Tibial nerve (tissue), 4 donors: Measurements from ENCODE around the gene GPR162. TPM values are rescaled to one million over a fixed set of nuclear protein-coding genes. Genes with fewer than 3 reads are reported as not detected.

Source experiments
- DNase-seq, 2 donors: peaks; one replicate each; pipeline ENCODE4 v3.0.0-alpha.2; 2019; ENCODE audit warnings: low spot score in 2 of 2
- H3K27ac ChIP-seq, 4 donors: fragments of 200-600 bp; sonication (generic) in 3 of 4; one replicate each; pipeline ENCODE4 v1.5.1; 2017 to 2019; ENCODE audit warnings: mild to moderate bottlenecking in 1 of 4
- H3K27me3 ChIP-seq, 2 donors: fragments of 200-600 bp; sonication (generic) in 1 of 2; one replicate each; pipeline versions ENCODE4 v1.5.1 to v1.6.0; 2017 to 2019
- H3K36me3 ChIP-seq, 3 donors: fragments of 200-600 bp; sonication (generic); one replicate each; pipeline ENCODE4 v1.5.1; 2018 to 2019
- H3K4me1 ChIP-seq, 4 donors: fragments of 200-600 bp; sonication (generic) in 3 of 4; one replicate each; pipeline ENCODE4 v1.5.1; 2017 to 2019
- H3K4me3 ChIP-seq, 4 donors: fragments of 200-600 bp; sonication (generic) in 3 of 4; one replicate each; pipeline ENCODE4 v1.5.1; 2017 to 2019; ENCODE audit warnings: mild to moderate bottlenecking in 1 of 4, moderate library complexity in 1 of 4
- H3K9me3 ChIP-seq, 4 donors: fragments of 200-600 bp; sonication (generic) in 3 of 4; one replicate each; pipeline ENCODE4 v1.5.1; 2017 to 2019
- EP300 ChIP-seq, 2 donors: sonication (generic); formaldehyde crosslinking; IDR thresholded peaks; one replicate each; pipeline ENCODE4 v1.6.1; 2017; ENCODE audit warnings: antibody characterized with exemption in 2 of 2, mild to moderate bottlenecking in 1 of 2
- POLR2A ChIP-seq, 2 donors: fragments of 450-650 bp; IDR thresholded peaks; one replicate each; pipeline ENCODE4 v1.6.1; 2017; ENCODE audit warnings: antibody characterized with exemption in 2 of 2, mild to moderate bottlenecking in 2 of 2, moderate library complexity in 2 of 2
- WGBS, 2 donors: methylation state at CpG; one replicate each; pipeline ENCODE4 v1.1.5; 2018; 5-methylcytosine and 5-hydroxymethylcytosine counted together
- total RNA-seq, 4 donors: library from RNA; depleted of rRNA; stranded (reverse); fragments of >200 nt; gene quantifications; one replicate each; pipeline ENCODE4 v1.1.0, GENCODE V29; 2016
- TF ChIP-seq, protein P1 (sequence below), 5 experiments: fragments of 200-600 bp in 3 of 5; fragments of 450-650 bp in 2 of 5; sonication (generic) in 3 of 5; IDR thresholded peaks; one replicate each; pipeline ENCODE4 v1.5.1; 2016 to 2019; ENCODE audit warnings: antibody characterized with exemption in 5 of 5, mild to moderate bottlenecking in 3 of 5, moderate library complexity in 2 of 5

The GPR162 gene
- total RNA-seq, 4 donors from 2014 or later: 1.3 to 5.4 (median 2.2) TPM

DNA sequence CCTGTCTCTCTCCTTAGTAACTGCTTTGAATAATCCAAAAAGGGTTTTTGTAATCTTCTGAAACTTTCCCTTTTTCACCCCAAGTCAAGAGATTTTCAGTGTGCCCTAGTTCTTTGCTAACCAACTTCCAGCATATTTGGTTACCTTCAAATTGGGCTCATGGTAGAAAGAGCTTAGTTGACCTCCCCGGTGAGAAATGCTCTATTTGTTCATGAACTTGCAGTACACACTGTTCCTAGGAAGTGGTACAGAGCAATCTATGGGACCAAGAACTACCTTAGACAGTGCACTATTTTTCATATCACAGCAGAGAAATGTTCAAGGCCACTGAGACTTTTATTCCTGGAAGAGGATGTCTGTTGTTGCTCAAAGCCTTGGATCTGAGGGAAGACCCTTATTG, 32.0 kb downstream of the GPR162 start:
- WGBS, 2 donors: 76 to 81% methylated on average over 1 of the region's 1 CpG
- H3K4me1 ChIP-seq: peaks cover 0 to 23% (median 14%) of the 10 kb centered on the region in 4 donors
- TF ChIP-seq, protein P1, sequence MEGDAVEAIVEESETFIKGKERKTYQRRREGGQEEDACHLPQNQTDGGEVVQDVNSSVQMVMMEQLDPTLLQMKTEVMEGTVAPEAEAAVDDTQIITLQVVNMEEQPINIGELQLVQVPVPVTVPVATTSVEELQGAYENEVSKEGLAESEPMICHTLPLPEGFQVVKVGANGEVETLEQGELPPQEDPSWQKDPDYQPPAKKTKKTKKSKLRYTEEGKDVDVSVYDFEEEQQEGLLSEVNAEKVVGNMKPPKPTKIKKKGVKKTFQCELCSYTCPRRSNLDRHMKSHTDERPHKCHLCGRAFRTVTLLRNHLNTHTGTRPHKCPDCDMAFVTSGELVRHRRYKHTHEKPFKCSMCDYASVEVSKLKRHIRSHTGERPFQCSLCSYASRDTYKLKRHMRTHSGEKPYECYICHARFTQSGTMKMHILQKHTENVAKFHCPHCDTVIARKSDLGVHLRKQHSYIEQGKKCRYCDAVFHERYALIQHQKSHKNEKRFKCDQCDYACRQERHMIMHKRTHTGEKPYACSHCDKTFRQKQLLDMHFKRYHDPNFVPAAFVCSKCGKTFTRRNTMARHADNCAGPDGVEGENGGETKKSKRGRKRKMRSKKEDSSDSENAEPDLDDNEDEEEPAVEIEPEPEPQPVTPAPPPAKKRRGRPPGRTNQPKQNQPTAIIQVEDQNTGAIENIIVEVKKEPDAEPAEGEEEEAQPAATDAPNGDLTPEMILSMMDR (IDR thresholded peaks at IDR 0.05): no peak
- no peak for TF ChIP-seq POLR2A (IDR thresholded peaks at IDR 0.05)
- TF ChIP-seq EP300 (IDR thresholded peaks at IDR 0.05): no peak
- peaks cover 2 to 46% (median 5%) of the 10 kb centered on the region in 3 donors for H3K36me3 ChIP-seq
- no peaks in the 10 kb centered on the region for H3K9me3 ChIP-seq
- no peak overlapping the region for H3K4me3 ChIP-seq
- DNase-seq: no peak
- no peaks in the 10 kb centered on the region for H3K27me3 ChIP-seq
- H3K27ac ChIP-seq: peak overlapping the region in 3 of 4 donors; percentile 24 to 94 (median 88)

DNA sequence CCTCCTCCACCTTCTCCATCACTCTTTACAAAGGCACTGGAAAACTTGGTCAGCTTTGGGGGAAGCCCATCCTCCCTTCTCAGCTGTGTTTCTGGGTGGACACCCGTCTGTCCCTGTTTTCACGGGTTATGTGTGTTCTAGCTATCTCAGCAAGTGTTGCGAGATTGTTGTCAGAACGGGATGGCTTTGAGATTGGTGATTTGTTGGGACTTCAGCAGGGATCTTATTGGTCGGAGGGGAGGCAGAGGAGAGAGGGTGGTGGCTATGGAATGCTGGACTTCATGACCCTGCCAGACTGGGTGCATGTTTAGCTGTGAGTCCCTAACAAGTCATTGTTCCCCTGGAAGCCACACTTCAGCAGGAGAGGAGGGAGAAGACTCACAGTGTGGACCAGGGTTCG, 32.4 kb downstream of the GPR162 start:
- no peaks in the 10 kb centered on the region for H3K27me3 ChIP-seq
- 80% methylated on average over 6 of the region's 6 CpGs for WGBS, 2 donors
- DNase-seq: no peak
- H3K27ac ChIP-seq: peak overlapping the region in 2 of 4 donors; percentile 88 to 94
- peaks cover 2 to 46% (median 6%) of the 10 kb centered on the region in 3 donors for H3K36me3 ChIP-seq
- TF ChIP-seq EP300 (IDR thresholded peaks at IDR 0.05): no peak
- TF ChIP-seq, protein P1 (IDR thresholded peaks at IDR 0.05): no peak
- TF ChIP-seq POLR2A (IDR thresholded peaks at IDR 0.05): no peak
- peaks cover 0 to 23% (median 14%) of the 10 kb centered on the region in 4 donors for H3K4me1 ChIP-seq
- no peaks in the 10 kb centered on the region for H3K9me3 ChIP-seq
- H3K4me3 ChIP-seq: no peak overlapping the region

DNA sequence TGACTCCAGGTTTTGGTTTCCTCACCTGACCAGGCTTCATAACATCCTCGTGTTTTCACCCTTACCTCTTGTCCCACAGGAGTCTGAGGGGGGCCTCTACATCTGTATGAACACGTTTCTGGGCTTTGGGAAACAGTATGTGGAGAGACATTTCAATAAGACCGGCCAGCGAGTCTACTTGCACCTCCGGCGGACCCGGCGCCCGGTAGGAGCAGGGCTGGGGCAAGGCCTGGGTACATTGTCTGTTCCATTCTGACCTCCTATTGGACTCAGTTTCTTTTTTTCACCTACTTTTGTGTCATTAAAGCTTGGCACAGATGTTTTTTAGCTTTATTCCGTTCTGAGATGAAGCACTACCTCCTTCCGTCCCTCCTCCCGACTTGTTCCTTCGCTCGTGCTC, 33.7 kb downstream of the GPR162 start:
- peaks cover 0 to 23% (median 14%) of the 10 kb centered on the region in 4 donors for H3K4me1 ChIP-seq
- TF ChIP-seq EP300 (IDR thresholded peaks at IDR 0.05) (no peak), POLR2A (IDR thresholded peaks at IDR 0.05) (no peak)
- TF ChIP-seq, protein P1 (IDR thresholded peaks at IDR 0.05): no peak
- peaks cover 2 to 55% (median 15%) of the 10 kb centered on the region in 3 donors for H3K36me3 ChIP-seq

DNA sequence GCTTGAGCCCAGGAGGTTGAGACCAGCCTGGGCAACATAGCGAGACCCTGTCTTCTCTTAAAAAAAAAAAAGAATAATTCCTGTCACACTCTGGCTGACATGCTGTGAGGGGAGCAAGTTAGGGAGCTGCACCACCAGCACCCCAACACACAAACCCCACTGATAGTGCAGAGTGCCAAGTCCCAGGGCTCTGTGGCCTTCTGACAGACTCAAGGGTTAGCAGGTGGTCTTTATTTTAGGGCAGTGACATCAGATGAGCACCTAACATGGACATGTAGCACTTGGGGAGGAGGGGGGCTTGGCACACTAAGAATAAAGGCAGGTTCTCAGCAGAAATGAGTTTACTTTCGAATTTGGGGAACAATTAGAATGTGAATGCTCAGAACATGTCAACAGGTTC, 37.2 kb downstream of the GPR162 start:
- TF ChIP-seq EP300 (IDR thresholded peaks at IDR 0.05) (no peak), POLR2A (IDR thresholded peaks at IDR 0.05) (no peak)
- TF ChIP-seq, protein P1 (IDR thresholded peaks at IDR 0.05): no peak
- WGBS, 2 donors: 95 to 100% methylated on average over 2 of the region's 2 CpGs
- Histone ChIP-seq H3K27me3 (no peaks in the 10 kb centered on the region), H3K27ac (no peak overlapping the region), H3K9me3 (no peaks in the 10 kb centered on the region), H3K36me3 (peaks cover 2 to 90% (median 31%) of the 10 kb centered on the region in 3 donors), H3K4me1 (peaks cover 0 to 4% (median under 1%) of the 10 kb centered on the region in 4 donors), H3K4me3 (no peak overlapping the region)
- DNase-seq: no peak

More for the DNA sequence above, 33.7 kb downstream of the GPR162 start:
- no peak overlapping the region for H3K27ac ChIP-seq
- H3K4me3 ChIP-seq: no peak overlapping the region
- WGBS, 2 donors: 89 to 93% methylated on average over 14 of the region's 14 CpGs
- H3K27me3 ChIP-seq: no peaks in the 10 kb centered on the region
- DNase-seq: no peak
- no peaks in the 10 kb centered on the region for H3K9me3 ChIP-seq

DNA sequence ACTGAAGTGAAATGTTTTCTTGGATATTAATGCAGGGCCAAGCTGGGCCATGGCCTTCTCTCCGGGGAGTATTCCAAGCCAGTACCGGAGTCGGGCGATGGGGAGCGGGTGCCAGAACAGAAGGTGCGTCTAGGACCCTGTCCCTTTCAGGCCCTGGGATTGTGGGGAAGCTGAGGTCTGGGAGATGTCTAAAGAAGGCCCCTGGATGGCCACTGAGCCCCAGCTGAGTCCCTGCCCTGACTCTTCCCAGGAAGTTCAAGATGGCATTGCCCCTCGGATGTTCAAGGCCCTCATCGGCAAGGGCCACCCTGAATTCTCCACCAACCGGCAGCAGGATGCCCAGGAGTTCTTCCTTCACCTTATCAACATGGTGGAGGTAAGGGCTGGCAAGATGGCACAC, 38.5 kb downstream of the GPR162 start:
- Histone ChIP-seq H3K27ac (no peak overlapping the region), H3K4me1 (no peaks in the 10 kb centered on the region), H3K9me3 (no peaks in the 10 kb centered on the region), H3K27me3 (no peaks in the 10 kb centered on the region), H3K4me3 (no peak overlapping the region), H3K36me3 (peaks cover 2 to 98% (median 31%) of the 10 kb centered on the region in 3 donors)
- WGBS, 2 donors: 90 to 96% methylated on average over 9 of the region's 9 CpGs
- no peak for TF ChIP-seq POLR2A (IDR thresholded peaks at IDR 0.05)
- TF ChIP-seq EP300 (IDR thresholded peaks at IDR 0.05): no peak
- TF ChIP-seq, protein P1 (IDR thresholded peaks at IDR 0.05): no peak
- DNase-seq: no peak
